ACC112 (cell line): ENCODE results near the gene USP17L5.
"Not testable (repeated sequence)": the region's sequence is repeated elsewhere in the genome, so short reads cannot be mapped to it uniquely, and the experiment has no call there.

Experiments used
- H2AFZ ChIP-seq: fragments of 200-600 bp; sonication (generic); one replicate; pipeline ENCODE4 v1.6.0; 2017; ENCODE audit warnings: antibody characterized with exemption, low read length; ENCODE audit not compliant: unreplicated experiment
- H3K27ac ChIP-seq: fragments of 200-600 bp; sonication (generic); 2 replicates; pipeline ENCODE4 v1.5.1; 2014; ENCODE audit warnings: low read depth, mild to moderate bottlenecking, antibody characterized with exemption, low read length, moderate library complexity
- H3K27me3 ChIP-seq: fragments of 200-600 bp; sonication (generic); 2 replicates; pipeline ENCODE4 v1.6.1; 2014; ENCODE audit warnings: mild to moderate bottlenecking, antibody characterized with exemption, low read length, moderate library complexity, mixed read lengths; ENCODE audit not compliant: insufficient read depth
- H3K36me3 ChIP-seq: fragments of 200-600 bp; sonication (generic); 2 replicates; pipeline ENCODE4 v1.6.1; 2016; ENCODE audit warnings: mild to moderate bottlenecking, antibody characterized with exemption, low read length, moderate library complexity, mixed read lengths; ENCODE audit not compliant: insufficient read depth
- H3K4me1 ChIP-seq: fragments of 200-600 bp; sonication (generic); one replicate; pipeline ENCODE4 v1.6.1; 2016; ENCODE audit warnings: low read length, mixed read lengths; ENCODE audit not compliant: insufficient read depth, unreplicated experiment, control insufficient read depth
- H3K4me3 ChIP-seq: fragments of 200-600 bp; sonication (generic); 2 replicates; pipeline ENCODE4 v1.5.1; 2014; ENCODE audit warnings: mild to moderate bottlenecking, low read depth, low read length
- H3K79me2 ChIP-seq: fragments of 200-600 bp; sonication (generic); one replicate; pipeline ENCODE4 v1.6.0; 2016; ENCODE audit warnings: low read length; ENCODE audit not compliant: control insufficient read depth, unreplicated experiment, insufficient read depth

Gene USP17L5

GRCh38 chr4:9339103-9339502 lies at the start of gene USP17L5:
TSS of gene USP17L5 (plus strand) at chr4:9339403. CDS start at chr4:9339403, 0 bp downstream.
- not testable (repeated sequence) for H3K27ac ChIP-seq, H3K36me3 ChIP-seq, H3K4me3 ChIP-seq, H3K79me2 ChIP-seq, H3K4me1 ChIP-seq, H2AFZ ChIP-seq, H3K27me3 ChIP-seq

GRCh38 chr4:9324191-9324590 lies 15.0 kb upstream of the USP17L5 start:
- H3K4me3 ChIP-seq, H3K36me3 ChIP-seq, H3K79me2 ChIP-seq, H3K4me1 ChIP-seq, H2AFZ ChIP-seq, H3K27me3 ChIP-seq, H3K27ac ChIP-seq: not testable (repeated sequence)

- H2AFZ ChIP-seq, H3K27ac ChIP-seq, H3K36me3 ChIP-seq: not testable (repeated sequence)
Observed at GRCh38 chr4:9324865-9325264, 14.3 kb upstream of the USP17L5 start, which contains the start of gene USP17L24. TSS of gene USP17L24 (plus strand) at chr4:9325165. CDS start at chr4:9325165, 0 bp downstream.

GRCh38 chr4:9329611-9330010 lies 9.6 kb upstream of the USP17L5 start, which contains the start of gene USP17L25:
TSS of gene USP17L25 (plus strand) at chr4:9329911. CDS start at chr4:9329911, 0 bp downstream.
- H3K27ac ChIP-seq, H3K79me2 ChIP-seq, H3K4me3 ChIP-seq, H3K36me3 ChIP-seq, H2AFZ ChIP-seq, H3K27me3 ChIP-seq, H3K4me1 ChIP-seq: not testable (repeated sequence)

More at GRCh38 chr4:9324865-9325264, 14.3 kb upstream of the USP17L5 start, which contains the start of gene USP17L24:
- H3K27me3 ChIP-seq, H3K79me2 ChIP-seq, H3K4me3 ChIP-seq, H3K4me1 ChIP-seq: not testable (repeated sequence)

- not testable (repeated sequence) for H3K27ac ChIP-seq, H3K79me2 ChIP-seq, H3K36me3 ChIP-seq, H2AFZ ChIP-seq, H3K4me3 ChIP-seq, H3K27me3 ChIP-seq, H3K4me1 ChIP-seq
Observed at GRCh38 chr4:9334358-9334757, 4.8 kb upstream of the USP17L5 start, which contains the start of gene USP17L26. TSS of gene USP17L26 (plus strand) at chr4:9334658. CDS start at chr4:9334658, 0 bp downstream.

- H3K27ac ChIP-seq, H3K4me3 ChIP-seq, H3K79me2 ChIP-seq, H2AFZ ChIP-seq, H3K4me1 ChIP-seq, H3K27me3 ChIP-seq, H3K36me3 ChIP-seq: not testable (repeated sequence)
Observed at GRCh38 chr4:9343848-9344247, 4.6 kb downstream of the USP17L5 start, which contains the start of gene USP17L27. TSS of gene USP17L27 (plus strand) at chr4:9344148. CDS start at chr4:9344148, 0 bp downstream.

- not testable (repeated sequence) for H3K36me3 ChIP-seq, H2AFZ ChIP-seq, H3K4me3 ChIP-seq, H3K27ac ChIP-seq, H3K79me2 ChIP-seq, H3K27me3 ChIP-seq, H3K4me1 ChIP-seq
Observed at GRCh38 chr4:9348593-9348992, 9.4 kb downstream of the USP17L5 start, which contains the start of gene USP17L28. TSS of gene USP17L28 (plus strand) at chr4:9348893. CDS start at chr4:9348893, 0 bp downstream.

GRCh38 chr4:9350866-9351265 lies 11.7 kb downstream of the USP17L5 start:
- H3K27ac ChIP-seq, H3K79me2 ChIP-seq, H3K36me3 ChIP-seq, H3K27me3 ChIP-seq, H3K4me1 ChIP-seq, H2AFZ ChIP-seq, H3K4me3 ChIP-seq: not testable (repeated sequence)

- H3K36me3 ChIP-seq, H3K27me3 ChIP-seq, H3K27ac ChIP-seq, H3K79me2 ChIP-seq, H3K4me1 ChIP-seq, H3K4me3 ChIP-seq, H2AFZ ChIP-seq: not testable (repeated sequence)
Observed at GRCh38 chr4:9353338-9353737, 14.1 kb downstream of the USP17L5 start, which contains the start of gene USP17L29. TSS of gene USP17L29 (plus strand) at chr4:9353638. CDS start at chr4:9353638, 0 bp downstream.

- H2AFZ ChIP-seq, H3K4me3 ChIP-seq, H3K36me3 ChIP-seq, H3K4me1 ChIP-seq, H3K27me3 ChIP-seq, H3K27ac ChIP-seq, H3K79me2 ChIP-seq: not testable (repeated sequence)
Observed at GRCh38 chr4:9362829-9363228, 23.6 kb downstream of the USP17L5 start, which contains the start of gene USP17L30. TSS of gene USP17L30 (plus strand) at chr4:9363129. CDS start at chr4:9363129, 0 bp downstream.

GRCh38 chr4:9379881-9380280 lies 40.7 kb downstream of the USP17L5 start:
- H3K4me3 ChIP-seq, H3K79me2 ChIP-seq, H3K27ac ChIP-seq, H3K4me1 ChIP-seq, H2AFZ ChIP-seq, H3K36me3 ChIP-seq, H3K27me3 ChIP-seq: not testable (repeated sequence)
